Measurements from ENCODE around the gene IFT80.

DNA sequence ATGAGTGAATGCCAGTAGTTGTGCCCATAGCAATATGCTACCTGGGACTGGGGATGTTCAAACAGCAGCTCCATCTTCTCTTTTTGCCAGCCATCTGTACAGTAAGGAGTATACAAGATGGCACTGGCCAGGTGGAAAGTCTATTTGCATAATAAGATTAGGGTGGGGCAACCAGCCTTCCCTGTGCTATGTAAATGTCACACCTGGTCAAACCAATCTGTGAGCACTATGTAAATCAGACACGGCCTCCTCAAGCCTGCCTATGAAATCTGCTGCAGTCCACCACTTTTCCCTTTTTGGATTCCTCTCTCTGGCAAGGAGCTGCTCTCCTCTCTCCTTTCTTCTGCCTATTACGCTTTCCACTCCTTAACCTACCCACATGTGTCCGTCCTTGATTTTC is 120.8 kb downstream of the IFT80 start:
- TF ChIP-seq TAF1 (IDR thresholded peaks at IDR 0.05; ENCODE audit: low read depth) = no peak
- TF ChIP-seq RAD21 (IDR thresholded peaks at IDR 0.05; ENCODE audit: low read depth) = no peak
- TF ChIP-seq NFIC (IDR thresholded peaks at IDR 0.05) = no peak

All from Ishikawa (cell line).